WTC11 (cell line): ENCODE data around the gene INF2. TPM values are rescaled to one million over a fixed set of nuclear protein-coding genes. Genes with fewer than 3 reads are reported as not detected.

Experiments used
- ATAC-seq: fragments of 200-7000 bp; cut with Tn5 transposase; 2 replicates; pipeline ENCODE4 v1.10.0; 2021; ENCODE audit warnings: mild to moderate bottlenecking, moderate library complexity
- CTCF ChIA-PET: fragments of 300-600 bp; sonication (Branson Sonifier 250); formaldehyde crosslinking; loops from one replicate; lab custom pipeline; 2021; ENCODE audit warnings: antibody characterized with exemption; lab: Charles Lee
- POLR2A ChIA-PET: fragments of 350-600 bp; sonication (Branson Sonifier 250); formaldehyde crosslinking; loops from one replicate; lab custom pipeline; 2021; ENCODE audit warnings: antibody characterized with exemption; lab: Charles Lee
- DNase-seq: peaks from one replicate; pipeline ENCODE4 v3.0.0; 2021; ENCODE audit warnings: low spot score
- H3K27ac Mint-ChIP-seq: 2 replicates; pipeline ENCODE4 v1.8.0; 2021; ENCODE audit warnings: mixed read lengths
- H3K27me3 Mint-ChIP-seq: 2 replicates; pipeline ENCODE4 v1.8.0; 2021; ENCODE audit warnings: low read depth, mild to moderate bottlenecking, moderate library complexity, mixed read lengths
- H3K36me3 Mint-ChIP-seq: 2 replicates; pipeline ENCODE4 v1.8.0; 2021; ENCODE audit warnings: mixed read lengths
- H3K4me1 Mint-ChIP-seq: 2 replicates; pipeline ENCODE4 v1.8.0; 2022; ENCODE audit warnings: mixed read lengths
- H3K4me3 Mint-ChIP-seq: 2 replicates; pipeline ENCODE4 v1.8.0; 2021; ENCODE audit warnings: mild to moderate bottlenecking, moderate library complexity, mixed read lengths
- H3K9me3 Mint-ChIP-seq: 2 replicates; pipeline ENCODE4 v1.8.0; 2021; ENCODE audit warnings: mixed read lengths
- CREB1 ChIP-seq: sonication (generic); formaldehyde crosslinking; IDR thresholded peaks from 2 replicates; pipeline ENCODE4 v1.8.0; 2023; ENCODE audit warnings: mild to moderate bottlenecking, missing genetic modification reagents
- CREM ChIP-seq: sonication (generic); formaldehyde crosslinking; IDR thresholded peaks from 2 replicates; pipeline ENCODE4 v1.8.1; 2022; ENCODE audit warnings: mild to moderate bottlenecking, missing genetic modification reagents, moderate library complexity
- CTCF ChIP-seq: fragments of 200-600 bp; IDR thresholded peaks from 2 replicates; pipeline ENCODE4 v1.8.0; 2022; ENCODE audit warnings: antibody characterized with exemption
- ELF4 ChIP-seq: sonication (generic); formaldehyde crosslinking; IDR thresholded peaks from 2 replicates; pipeline ENCODE4 v1.8.1; 2022; ENCODE audit warnings: low read depth, mild to moderate bottlenecking, moderate library complexity, missing genetic modification reagents
- HMGA2 ChIP-seq: fragments of 250-450 bp; sonication (Bioruptor Pico); IDR thresholded peaks from 2 replicates; pipeline ENCODE4 v1.4.0; 2021; ENCODE audit warnings: mild to moderate bottlenecking, moderate library complexity
- IRF1 ChIP-seq: sonication (generic); formaldehyde crosslinking; IDR thresholded peaks from 2 replicates; pipeline ENCODE4 v1.8.0; 2023; ENCODE audit warnings: missing genetic modification reagents
- IRF2 ChIP-seq: sonication (generic); formaldehyde crosslinking; IDR thresholded peaks from 2 replicates; pipeline ENCODE4 v1.8.0; 2022; ENCODE audit warnings: low read depth, missing genetic modification reagents, borderline replicate concordance
- MAX ChIP-seq: sonication (generic); formaldehyde crosslinking; IDR thresholded peaks from 2 replicates; pipeline ENCODE4 v1.8.0; 2022; ENCODE audit warnings: mild to moderate bottlenecking, missing genetic modification reagents
- NR1H2 ChIP-seq: sonication (generic); formaldehyde crosslinking; IDR thresholded peaks from 2 replicates; pipeline ENCODE4 v1.9.0; 2021; ENCODE audit warnings: mild to moderate bottlenecking, moderate library complexity, missing genetic modification reagents
- TEAD1 ChIP-seq: sonication (generic); formaldehyde crosslinking; IDR thresholded peaks from 2 replicates; pipeline ENCODE4 v1.8.0; 2022; ENCODE audit warnings: mild to moderate bottlenecking, missing genetic modification reagents
- TEAD4 ChIP-seq: sonication (generic); formaldehyde crosslinking; IDR thresholded peaks from 2 replicates; pipeline ENCODE4 v1.8.0; 2022; ENCODE audit warnings: mild to moderate bottlenecking, missing genetic modification reagents
- ZBTB21 ChIP-seq: sonication (generic); formaldehyde crosslinking; IDR thresholded peaks from 2 replicates; pipeline ENCODE4 v1.8.1; 2023; ENCODE audit warnings: mild to moderate bottlenecking, missing genetic modification reagents, borderline replicate concordance
- ZMAT4 ChIP-seq: fragments of 250-450 bp; sonication (Bioruptor Pico); IDR thresholded peaks from 2 replicates; pipeline ENCODE4 v1.9.0; 2021; ENCODE audit warnings: mild to moderate bottlenecking
- ZNF121 ChIP-seq: sonication (generic); formaldehyde crosslinking; IDR thresholded peaks from 2 replicates; pipeline ENCODE4 v1.8.0; 2023; ENCODE audit warnings: missing genetic modification reagents
- ZNF138 ChIP-seq: sonication (generic); formaldehyde crosslinking; conservative IDR thresholded peaks from 2 replicates; pipeline ENCODE4 v1.8.1; 2022; ENCODE audit warnings: mild to moderate bottlenecking, moderate library complexity, missing genetic modification reagents
- ZNF219 ChIP-seq: sonication (generic); formaldehyde crosslinking; IDR thresholded peaks from 2 replicates; pipeline ENCODE4 v1.8.0; 2023; ENCODE audit warnings: missing genetic modification reagents, mild to moderate bottlenecking, borderline replicate concordance
- ZNF396 ChIP-seq: fragments of 250-450 bp; sonication (Bioruptor Pico); IDR thresholded peaks from 2 replicates; pipeline ENCODE4 v1.8.0; 2021; ENCODE audit warnings: mild to moderate bottlenecking, moderate library complexity, borderline replicate concordance
- ZNF512 ChIP-seq: sonication (generic); formaldehyde crosslinking; IDR thresholded peaks from 2 replicates; pipeline ENCODE4 v1.8.1; 2022; ENCODE audit warnings: missing genetic modification reagents, borderline replicate concordance
- ZNF671 ChIP-seq: fragments of 250-450 bp; sonication (Bioruptor Pico); IDR thresholded peaks from 2 replicates; pipeline ENCODE4 v1.8.0; 2021; ENCODE audit warnings: mild to moderate bottlenecking
- microRNA-seq: library from miRNA; unstranded; fragments of <30 nt; microRNA quantifications from one replicate; pipeline ENCODE4 v1.2.0, GENCODE V29; 2022; ENCODE audit warnings: borderline number of aligned reads
- total RNA-seq: library from RNA; stranded (reverse); gene quantifications from 3 replicates; pipeline ENCODE4 v1.2.3, GENCODE V29; 2021

INF2 gene
- total RNA-seq, 1 experiment from 2014 or later = 82.4 TPM

GRCh38 chr14:104770851-104771272, 81.4 kb downstream of the INF2 start:
- peaks cover 10% of the 10 kb centered on the region for H3K9me3 Mint-ChIP-seq
- DNase-seq (no peak), ATAC-seq (no peak)
- H3K4me1 Mint-ChIP-seq = peaks cover 17% of the 10 kb centered on the region
- H3K4me3 Mint-ChIP-seq = no peak overlapping the region
- CTCF ChIA-PET = interaction anchor here (0.6 to 2.5 kb wide), 18 partner anchors 9 to 163 kb away, joined by 3 to 30 read pairs (median 4); partner anchors contain the start of genes AKT1, SIVA1 and ZBTB42
- TF ChIP-seq TEAD4 (CRISPR knock-in tag) = no peak
- TF ChIP-seq CTCF = peak; percentile 41
- H3K27me3 Mint-ChIP-seq = no peaks in the 10 kb centered on the region
- H3K27ac Mint-ChIP-seq = no peak overlapping the region; the same call in 1 of the 2 replicates
- POLR2A ChIA-PET = no interaction called here
- H3K36me3 Mint-ChIP-seq = peaks cover 34% of the 10 kb centered on the region

GRCh38 chr14:104771374-104771773, 82.0 kb downstream of the INF2 start:
- POLR2A ChIA-PET = no interaction called here
- H3K27ac Mint-ChIP-seq = no peak overlapping the region
- CTCF ChIA-PET = interaction anchor here (0.6 to 2.5 kb wide), 12 partner anchors 9 to 162 kb away, joined by 3 to 30 read pairs (median 5); partner anchors contain the start of genes AKT1, SIVA1 and ZBTB42
- H3K4me3 Mint-ChIP-seq = no peak overlapping the region
- no peak for TF ChIP-seq IRF2 (CRISPR knock-in tag)
- TF ChIP-seq ZNF121 (CRISPR knock-in tag) = no peak
- TF ChIP-seq ZNF219 (CRISPR knock-in tag) = no peak
- no peak for TF ChIP-seq CREM (CRISPR knock-in tag)
- TF ChIP-seq ZNF138 = no peak
- no peak for TF ChIP-seq MAX (CRISPR knock-in tag)
- no peak for TF ChIP-seq CREB1 (CRISPR knock-in tag)
- TF ChIP-seq HMGA2 (CRISPR knock-in tag) = no peak
- TF ChIP-seq TEAD1 (CRISPR knock-in tag) = no peak
- no peak for TF ChIP-seq ZNF512 (CRISPR knock-in tag)
- TF ChIP-seq ELF4 = no peak
- no peak for TF ChIP-seq TEAD4 (CRISPR knock-in tag)
- TF ChIP-seq ZBTB21 (CRISPR knock-in tag) = no peak
- TF ChIP-seq IRF1 (CRISPR knock-in tag) = no peak
- no peak for TF ChIP-seq ZNF671 (CRISPR knock-in tag)
- TF ChIP-seq ZNF396 (CRISPR knock-in tag) = no peak
- no peak for TF ChIP-seq NR1H2 (CRISPR knock-in tag)
- TF ChIP-seq ZMAT4 (CRISPR knock-in tag) = no peak
- no peak for TF ChIP-seq CTCF
- ATAC-seq = no peak
- no peaks in the 10 kb centered on the region for H3K27me3 Mint-ChIP-seq
- no peak for DNase-seq
- peaks cover 6% of the 10 kb centered on the region for H3K9me3 Mint-ChIP-seq
- peaks cover 31% of the 10 kb centered on the region for H3K36me3 Mint-ChIP-seq
- H3K4me1 Mint-ChIP-seq = peaks cover 17% of the 10 kb centered on the region

Small RNA genes within 50 kb of the gene (microRNA-seq; reads per million reads assigned to microRNA genes)
- not detected for gene MIR4710

Other genes with a start within 250 kb of the INF2 start
- gene C14orf180, start 109.9 kb upstream of the INF2 start, total RNA-seq = not detected in 3 replicates
- gene TMEM179, start 84.8 kb upstream of the INF2 start, total RNA-seq = 2.4 to 3.9 TPM (median 3.6 TPM) in 3 replicates
- 10.0 to 13.3 TPM (median 12.0 TPM) in 3 replicates for gene ADSS1, start 34.6 kb downstream of the INF2 start, total RNA-seq
- gene SIVA1, start 63.5 kb downstream of the INF2 start, total RNA-seq = 113 to 128 TPM (median 124 TPM) in 3 replicates
- 105 to 121 TPM (median 106 TPM) in 3 replicates for gene AKT1, start 106.1 kb downstream of the INF2 start, total RNA-seq
- gene ZBTB42, start 111.5 kb downstream of the INF2 start, total RNA-seq = 5.4 to 6.4 TPM (median 5.5 TPM) in 3 replicates
- gene CEP170B, start 175.7 kb downstream of the INF2 start, total RNA-seq = 33.6 to 47.0 TPM (median 33.8 TPM) in 3 replicates
- 0.07 to 0.21 TPM (median 0.11 TPM) in 3 replicates for gene PLD4, start 235.3 kb downstream of the INF2 start, total RNA-seq